DMS53 (cell line): Measurements from ENCODE around the gene CFAP44.
"Not testable (repeated sequence)": the region's sequence is repeated elsewhere in the genome, so short reads cannot be mapped to it uniquely, and the experiment has no call there.

Experiments
- DNase-seq: peaks from one replicate; lab custom pipeline; 2025; lab: John Stamatoyannopoulos, UW

The CFAP44 gene

GRCh38 chr3:113441051-113441770, at the start of gene CFAP44:
Gene CFAP44, minus strand, starts transcription at chr3:113441493. Its CDS starts 7,829 bp downstream, at chr3:113433664.
- DNase-seq: no peak

GRCh38 chr3:113485161-113485609, 43.9 kb upstream of the CFAP44 start:
- peak; percentile 85 for DNase-seq

- DNase-seq: no peak
Observed at GRCh38 chr3:113468539-113468938, 27.2 kb upstream of the CFAP44 start.

- DNase-seq: no peak
Observed at GRCh38 chr3:113461488-113461887, 20.2 kb upstream of the CFAP44 start.

GRCh38 chr3:113458554-113458953, 17.3 kb upstream of the CFAP44 start:
- DNase-seq: not testable (repeated sequence)

DNA sequence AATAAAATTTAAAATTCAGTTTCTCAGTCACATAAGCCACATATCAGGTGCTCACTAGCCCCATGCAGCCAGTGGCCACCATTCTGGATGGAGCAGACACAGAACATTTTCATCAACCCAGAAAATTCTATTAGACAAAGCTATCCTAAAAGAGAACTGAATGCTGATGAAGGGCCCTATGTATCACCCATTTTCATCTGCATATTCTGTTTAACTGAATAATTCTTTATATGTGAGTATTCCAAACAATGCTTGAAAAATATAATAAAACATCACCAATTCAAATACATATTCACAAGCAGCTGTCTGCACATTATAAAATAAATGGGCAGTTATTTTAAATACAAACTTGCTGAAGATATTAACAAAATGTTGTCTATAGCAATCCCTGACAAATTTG, 14.2 kb upstream of the CFAP44 start:
- no peak for DNase-seq

- no peak for DNase-seq
Observed at GRCh38 chr3:113454630-113455029, 13.3 kb upstream of the CFAP44 start.

DNA sequence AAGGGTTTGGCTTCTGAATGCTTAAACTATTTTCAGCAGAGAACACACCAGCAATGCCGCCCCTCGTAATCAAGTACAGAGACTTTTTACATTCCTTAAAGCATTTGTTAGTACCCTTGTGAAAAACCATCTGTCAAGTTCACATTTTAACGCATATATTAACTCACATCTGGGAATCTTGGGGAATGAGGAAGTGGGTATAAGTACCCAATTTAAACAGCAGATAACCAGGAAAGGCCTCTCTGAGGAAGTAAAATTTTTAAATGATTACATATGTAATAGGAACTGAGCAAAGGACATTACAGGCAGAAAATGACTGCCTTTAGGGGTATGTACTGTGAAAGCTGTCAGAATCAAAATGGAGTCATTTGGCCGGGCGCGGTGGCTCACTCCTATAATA, 12.8 kb upstream of the CFAP44 start:
- DNase-seq: no peak

DNA sequence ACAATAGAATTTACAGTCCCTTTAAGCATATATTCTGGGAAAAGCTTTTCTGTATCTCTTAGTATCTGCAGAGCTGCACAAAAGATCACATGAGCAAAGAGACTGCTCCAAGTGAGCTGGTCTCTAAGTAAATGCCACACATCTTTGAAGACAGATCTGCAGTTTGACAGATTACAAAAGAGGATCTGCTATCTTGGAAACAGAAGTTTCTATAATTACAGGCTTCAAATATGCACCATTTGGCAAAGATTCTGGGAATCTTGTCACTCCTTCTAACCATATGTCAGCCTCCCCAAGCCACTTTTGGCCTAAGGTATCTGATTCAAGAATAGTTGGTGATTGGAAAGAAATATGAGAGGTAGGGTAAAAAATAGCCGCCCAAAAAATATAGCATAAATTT, 9.6 kb upstream of the CFAP44 start:
- DNase-seq: no peak

- no peak for DNase-seq
Observed at GRCh38 chr3:113439606-113440005, 1.7 kb downstream of the CFAP44 start.

- no peak for DNase-seq
Observed at GRCh38 chr3:113438224-113438623, 3.1 kb downstream of the CFAP44 start.

- DNase-seq: no peak
Observed at GRCh38 chr3:113437411-113437810, 3.9 kb downstream of the CFAP44 start.

DNA sequence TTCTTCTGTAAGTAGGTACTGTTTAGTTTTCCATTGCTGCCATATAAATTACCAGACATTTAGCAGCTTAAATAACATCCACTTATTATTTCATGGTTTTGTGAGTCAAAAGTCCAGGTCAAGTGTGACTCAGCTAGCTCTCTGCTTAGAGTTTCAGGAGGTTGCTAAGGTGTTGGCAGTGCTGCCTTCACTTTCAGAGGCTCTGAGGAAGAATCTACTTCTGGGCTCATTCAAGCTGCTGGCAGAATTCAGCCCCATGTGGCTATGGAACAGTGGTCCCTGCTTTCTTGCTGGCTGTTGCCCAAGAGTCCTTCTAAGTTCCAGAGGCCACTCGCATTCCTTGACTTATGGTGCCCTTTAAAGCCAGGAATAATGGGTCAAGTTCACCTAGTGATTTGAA, 4.5 kb downstream of the CFAP44 start:
- DNase-seq: no peak

DNA sequence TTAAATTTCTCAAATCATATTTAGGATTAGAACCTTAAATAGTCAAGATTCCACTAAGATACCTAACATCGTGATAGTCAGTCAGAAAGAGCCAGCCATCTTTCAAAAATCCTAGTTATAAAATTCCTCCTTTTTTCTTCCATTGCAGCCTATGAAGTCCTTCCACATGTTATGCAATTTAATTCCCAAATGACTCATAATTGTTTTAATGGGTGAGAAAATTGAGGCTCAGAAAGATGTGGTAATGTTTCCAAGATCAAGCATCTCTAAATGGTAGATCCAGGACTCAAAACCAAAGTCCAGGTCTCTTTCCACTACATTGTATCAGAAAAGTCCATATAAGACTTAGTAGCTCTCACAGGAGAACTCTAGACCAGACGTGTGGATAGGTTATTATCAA, 9.5 kb downstream of the CFAP44 start:
- no peak for DNase-seq

DNA sequence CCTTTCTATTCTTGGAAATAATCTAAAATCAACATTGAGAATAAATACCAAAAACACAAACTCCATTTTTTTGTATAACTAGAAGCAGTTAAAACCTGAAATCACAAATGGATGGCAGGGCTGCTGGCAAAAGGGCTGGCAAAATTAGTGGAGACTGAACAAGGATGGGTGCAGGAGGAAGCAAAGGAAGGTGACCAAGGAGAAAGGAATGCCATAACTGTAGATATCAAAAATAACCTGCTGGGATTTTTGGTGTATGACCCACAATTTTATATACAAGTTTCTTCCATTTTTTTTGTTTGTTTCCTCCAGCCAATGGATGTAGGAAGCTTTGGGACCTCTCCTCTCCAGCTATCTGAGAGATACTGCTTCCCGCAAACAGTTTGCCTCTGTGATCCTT, 12.7 kb downstream of the CFAP44 start:
- no peak for DNase-seq

DNA sequence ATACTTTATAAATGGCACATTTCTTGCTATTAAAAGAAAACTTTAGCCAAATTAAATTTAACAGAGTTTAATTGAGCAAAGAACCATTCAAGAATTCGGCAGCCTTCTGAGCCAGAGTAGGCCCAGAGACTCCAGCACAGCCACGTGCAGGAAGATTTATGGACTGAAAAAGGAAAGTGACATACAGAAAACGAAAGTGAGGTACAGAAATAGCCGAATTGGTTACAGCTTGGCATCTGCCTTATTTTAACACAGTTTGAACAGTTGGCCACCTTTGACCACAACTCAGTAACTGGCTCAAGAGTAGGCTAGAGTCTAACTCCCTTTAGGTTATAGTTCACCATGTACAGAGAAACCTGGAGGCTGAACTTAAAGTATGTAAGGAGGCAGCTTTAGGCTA, 17.6 kb downstream of the CFAP44 start:
- DNase-seq: no peak

DNA sequence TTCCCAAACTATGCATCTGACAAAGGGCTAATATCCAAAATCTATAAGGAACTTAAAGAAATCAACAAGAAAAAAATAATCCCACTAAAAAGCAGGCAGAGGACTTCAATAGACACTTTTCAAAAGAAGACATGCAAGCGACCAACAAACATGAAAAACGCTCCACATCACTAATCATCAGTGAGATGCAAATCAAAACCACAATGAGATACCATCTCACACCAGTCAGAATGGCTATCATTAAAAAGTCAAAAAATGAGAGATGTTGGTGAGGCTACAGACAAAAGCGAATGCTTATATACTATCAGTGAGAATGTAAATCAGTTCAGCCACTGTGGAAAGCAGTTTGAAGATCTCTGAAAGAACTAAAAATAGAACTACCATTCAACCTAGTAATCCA, 20.2 kb downstream of the CFAP44 start:
- no peak for DNase-seq

GRCh38 chr3:113409676-113410075, 31.6 kb downstream of the CFAP44 start:
- no peak for DNase-seq

GRCh38 chr3:113405180-113405579, 36.1 kb downstream of the CFAP44 start:
- DNase-seq: no peak

DNA sequence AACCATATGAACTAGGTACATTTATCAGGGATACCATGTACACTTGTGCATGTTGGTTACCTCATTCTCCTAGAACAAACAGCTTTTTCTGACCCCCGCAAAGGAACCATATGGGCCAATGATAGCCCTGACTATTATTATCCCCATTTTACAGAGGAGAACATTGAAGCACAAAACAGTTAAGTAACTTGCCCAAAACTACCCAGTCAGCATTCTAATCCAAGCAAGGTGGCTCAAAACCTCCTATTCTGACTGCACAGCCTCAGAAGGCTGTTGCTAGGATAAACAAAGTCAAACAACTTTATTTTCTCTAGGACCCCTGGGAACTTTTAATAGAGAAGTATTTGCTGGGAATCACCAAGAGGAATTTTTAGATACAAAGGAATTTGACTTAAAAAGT, 36.7 kb downstream of the CFAP44 start:
- DNase-seq: no peak
